ENCODE data around the gene AZGP1. TPM values are rescaled to one million over a fixed set of nuclear protein-coding genes. Genes with fewer than 3 reads are reported as not detected.

AZGP1 gene
- total and polyA plus RNA-seq, 2 of the 13 experiments (the other 11 are each of a cell fraction or from before 2014, with no cell fraction given), result 93.8 to 229 TPM

DNA sequence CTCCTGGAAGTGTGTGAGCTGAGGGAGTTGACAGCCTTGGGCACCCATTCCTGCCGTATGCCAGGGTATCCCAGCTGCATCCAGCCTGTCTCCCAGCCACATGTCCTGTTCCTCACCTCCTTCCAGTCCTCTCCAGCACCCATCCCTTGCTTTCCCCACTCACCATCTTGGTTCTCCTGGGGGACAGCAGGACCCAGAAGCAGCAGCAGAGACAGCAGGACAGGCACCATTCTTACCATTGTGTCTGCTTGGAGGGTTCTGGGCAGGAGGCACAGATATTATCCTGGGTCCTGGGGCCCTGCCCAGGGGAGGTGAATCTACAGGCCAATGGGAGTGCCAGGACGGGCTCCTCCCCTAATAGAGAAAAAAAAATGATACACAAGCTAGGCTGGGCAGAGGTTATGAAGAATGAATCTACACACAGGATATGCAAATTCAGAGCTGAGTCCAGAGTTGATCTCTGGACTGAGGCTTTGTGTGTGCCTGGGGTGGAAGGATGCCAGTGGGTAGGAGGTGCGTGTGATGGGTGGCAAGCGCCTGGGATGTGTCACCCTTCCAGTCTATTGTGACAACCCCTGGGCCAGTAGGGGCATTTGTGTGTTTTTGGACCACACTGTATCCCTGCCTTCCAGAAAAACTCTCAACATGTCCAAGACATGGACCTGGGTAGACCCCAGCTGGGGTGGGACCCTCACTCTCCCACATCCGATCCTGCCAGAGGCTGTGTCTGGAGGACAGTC lies at the start of gene AZGP1 (continued):
- TF ChIP-seq, protein P1, sequence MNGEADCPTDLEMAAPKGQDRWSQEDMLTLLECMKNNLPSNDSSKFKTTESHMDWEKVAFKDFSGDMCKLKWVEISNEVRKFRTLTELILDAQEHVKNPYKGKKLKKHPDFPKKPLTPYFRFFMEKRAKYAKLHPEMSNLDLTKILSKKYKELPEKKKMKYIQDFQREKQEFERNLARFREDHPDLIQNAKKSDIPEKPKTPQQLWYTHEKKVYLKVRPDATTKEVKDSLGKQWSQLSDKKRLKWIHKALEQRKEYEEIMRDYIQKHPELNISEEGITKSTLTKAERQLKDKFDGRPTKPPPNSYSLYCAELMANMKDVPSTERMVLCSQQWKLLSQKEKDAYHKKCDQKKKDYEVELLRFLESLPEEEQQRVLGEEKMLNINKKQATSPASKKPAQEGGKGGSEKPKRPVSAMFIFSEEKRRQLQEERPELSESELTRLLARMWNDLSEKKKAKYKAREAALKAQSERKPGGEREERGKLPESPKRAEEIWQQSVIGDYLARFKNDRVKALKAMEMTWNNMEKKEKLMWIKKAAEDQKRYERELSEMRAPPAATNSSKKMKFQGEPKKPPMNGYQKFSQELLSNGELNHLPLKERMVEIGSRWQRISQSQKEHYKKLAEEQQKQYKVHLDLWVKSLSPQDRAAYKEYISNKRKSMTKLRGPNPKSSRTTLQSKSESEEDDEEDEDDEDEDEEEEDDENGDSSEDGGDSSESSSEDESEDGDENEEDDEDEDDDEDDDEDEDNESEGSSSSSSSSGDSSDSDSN (CRISPR knock-in tag; IDR thresholded peaks at IDR 0.05), result peak; percentile 27; the same call in 1 of the 2 replicates
- TF ChIP-seq MEIS2 (CRISPR knock-in tag; IDR thresholded peaks at IDR 0.05), result 0 out of 2 replicates have a peak, but pooled peaks have one; percentile 40
- no peak for TF ChIP-seq NR3C1 (CRISPR knock-in tag; IDR thresholded peaks at IDR 0.05)
- TF ChIP-seq KDM3A (CRISPR knock-in tag; IDR thresholded peaks at IDR 0.05; ENCODE audit: low read depth), result no peak; the same call in 1 of the 2 replicates
- TF ChIP-seq ZNF615 (CRISPR knock-in tag; IDR thresholded peaks at IDR 0.05; ENCODE audit: borderline replicate concordance), result no peak
- TF ChIP-seq, protein P2, sequence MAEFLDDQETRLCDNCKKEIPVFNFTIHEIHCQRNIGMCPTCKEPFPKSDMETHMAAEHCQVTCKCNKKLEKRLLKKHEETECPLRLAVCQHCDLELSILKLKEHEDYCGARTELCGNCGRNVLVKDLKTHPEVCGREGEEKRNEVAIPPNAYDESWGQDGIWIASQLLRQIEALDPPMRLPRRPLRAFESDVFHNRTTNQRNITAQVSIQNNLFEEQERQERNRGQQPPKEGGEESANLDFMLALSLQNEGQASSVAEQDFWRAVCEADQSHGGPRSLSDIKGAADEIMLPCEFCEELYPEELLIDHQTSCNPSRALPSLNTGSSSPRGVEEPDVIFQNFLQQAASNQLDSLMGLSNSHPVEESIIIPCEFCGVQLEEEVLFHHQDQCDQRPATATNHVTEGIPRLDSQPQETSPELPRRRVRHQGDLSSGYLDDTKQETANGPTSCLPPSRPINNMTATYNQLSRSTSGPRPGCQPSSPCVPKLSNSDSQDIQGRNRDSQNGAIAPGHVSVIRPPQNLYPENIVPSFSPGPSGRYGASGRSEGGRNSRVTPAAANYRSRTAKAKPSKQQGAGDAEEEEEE (CRISPR knock-in tag; IDR thresholded peaks at IDR 0.05; ENCODE audit: borderline replicate concordance), result no peak
- TF ChIP-seq ZNF780A (CRISPR knock-in tag; IDR thresholded peaks at IDR 0.05), result no peak
- TF ChIP-seq, protein P3, sequence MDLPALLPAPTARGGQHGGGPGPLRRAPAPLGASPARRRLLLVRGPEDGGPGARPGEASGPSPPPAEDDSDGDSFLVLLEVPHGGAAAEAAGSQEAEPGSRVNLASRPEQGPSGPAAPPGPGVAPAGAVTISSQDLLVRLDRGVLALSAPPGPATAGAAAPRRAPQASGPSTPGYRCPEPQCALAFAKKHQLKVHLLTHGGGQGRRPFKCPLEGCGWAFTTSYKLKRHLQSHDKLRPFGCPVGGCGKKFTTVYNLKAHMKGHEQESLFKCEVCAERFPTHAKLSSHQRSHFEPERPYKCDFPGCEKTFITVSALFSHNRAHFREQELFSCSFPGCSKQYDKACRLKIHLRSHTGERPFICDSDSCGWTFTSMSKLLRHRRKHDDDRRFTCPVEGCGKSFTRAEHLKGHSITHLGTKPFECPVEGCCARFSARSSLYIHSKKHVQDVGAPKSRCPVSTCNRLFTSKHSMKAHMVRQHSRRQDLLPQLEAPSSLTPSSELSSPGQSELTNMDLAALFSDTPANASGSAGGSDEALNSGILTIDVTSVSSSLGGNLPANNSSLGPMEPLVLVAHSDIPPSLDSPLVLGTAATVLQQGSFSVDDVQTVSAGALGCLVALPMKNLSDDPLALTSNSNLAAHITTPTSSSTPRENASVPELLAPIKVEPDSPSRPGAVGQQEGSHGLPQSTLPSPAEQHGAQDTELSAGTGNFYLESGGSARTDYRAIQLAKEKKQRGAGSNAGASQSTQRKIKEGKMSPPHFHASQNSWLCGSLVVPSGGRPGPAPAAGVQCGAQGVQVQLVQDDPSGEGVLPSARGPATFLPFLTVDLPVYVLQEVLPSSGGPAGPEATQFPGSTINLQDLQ (CRISPR knock-in tag; IDR thresholded peaks at IDR 0.05), result no peak
- TF ChIP-seq NCOA5 (CRISPR knock-in tag; IDR thresholded peaks at IDR 0.05), result no peak
- TF ChIP-seq ZNF891 (CRISPR knock-in tag; IDR thresholded peaks at IDR 0.05), result no peak
- TF ChIP-seq ZFP90 (CRISPR knock-in tag; IDR thresholded peaks at IDR 0.05; ENCODE audit: borderline replicate concordance), result 0 out of 2 replicates have a peak, but pooled peaks have one; percentile 30
- TF ChIP-seq ATM (IDR thresholded peaks at IDR 0.05; ENCODE audit: borderline replicate concordance), result no peak
- TF ChIP-seq KLF13 (CRISPR knock-in tag; IDR thresholded peaks at IDR 0.05), result no peak
- TF ChIP-seq PHF21A (CRISPR knock-in tag; IDR thresholded peaks at IDR 0.05), result peak; percentile 81
- TF ChIP-seq ZNF567 (CRISPR knock-in tag; IDR thresholded peaks at IDR 0.05; ENCODE audit: borderline replicate concordance), result no peak
- TF ChIP-seq GABPB1 (CRISPR knock-in tag; IDR thresholded peaks at IDR 0.05), result peak; percentile 26; the same call in 1 of the 2 replicates
- TF ChIP-seq MZF1 (CRISPR knock-in tag; IDR thresholded peaks at IDR 0.05; ENCODE audit: borderline replicate concordance), result no peak
- TF ChIP-seq HMGA1 (CRISPR knock-in tag; conservative IDR thresholded peaks at IDR 0.05), result no peak
- TF ChIP-seq CHCHD3 (CRISPR knock-in tag; IDR thresholded peaks at IDR 0.05), result no peak
- TF ChIP-seq, protein P4, sequence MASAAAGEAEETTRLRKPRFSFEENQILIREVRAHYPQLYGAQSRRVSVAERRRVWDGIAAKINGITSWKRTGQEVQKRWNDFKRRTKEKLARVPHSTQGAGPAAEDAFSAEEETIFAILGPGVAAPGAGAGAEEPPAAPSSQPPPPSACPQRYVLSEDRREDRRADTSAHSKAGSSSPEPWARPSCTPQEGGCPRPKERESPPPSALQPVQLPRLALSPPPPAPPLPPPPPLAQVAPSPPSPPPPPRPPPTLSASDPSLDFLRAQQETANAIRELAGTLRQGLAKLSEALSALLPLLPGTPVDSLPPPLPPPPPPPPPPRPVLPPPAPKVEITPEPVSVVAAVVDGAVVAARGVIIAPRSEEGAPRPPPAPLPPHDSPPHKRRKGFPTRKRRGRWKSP (CRISPR knock-in tag; IDR thresholded peaks at IDR 0.05), result no peak

Data from HepG2 (cell line).